OCI-LY7 (cell line): ENCODE data around the gene CIP2A. TPM values are rescaled to one million over a fixed set of nuclear protein-coding genes. Genes with fewer than 3 reads are reported as not detected.

Experiments used
- BruUV-seq: library from RNA; stranded (reverse); fragments of 400-500 nt; replicated peaks from 2 replicates; lab custom pipeline; 2021; lab: Mats Ljungman, UMichigan
- CTCF ChIA-PET: fragments of 300-600 bp; sonication (Branson Sonifier 250); formaldehyde crosslinking; loops from one replicate; lab custom pipeline; 2022; ENCODE audit warnings: antibody characterized with exemption; ENCODE audit not compliant: unreplicated experiment; lab: Charles Lee
- POLR2A ChIA-PET: fragments of 300-600 bp; sonication (Branson Sonifier 250); formaldehyde crosslinking; loops from one replicate; lab custom pipeline; 2022; ENCODE audit warnings: antibody characterized with exemption; lab: Charles Lee
- DNase-seq: peaks from one replicate; pipeline ENCODE4 v3.0.0-alpha.2; 2015; ENCODE audit warnings: low spot score
- H2AFZ ChIP-seq: fragments of 200-600 bp; sonication (generic), shearing (Covaris generic); 2 replicates; pipeline ENCODE4 v1.6.1; 2014; ENCODE audit warnings: mild to moderate bottlenecking, antibody characterized with exemption, low read length, moderate library complexity
- H3K27ac ChIP-seq: fragments of 200-600 bp; sonication (generic); 2 replicates; pipeline ENCODE4 v1.5.1; 2014; ENCODE audit warnings: mixed run types, low read depth, mild to moderate bottlenecking, moderate library complexity, low read length, inconsistent platforms; ENCODE audit not compliant: poor library complexity, severe bottlenecking
- H3K36me3 ChIP-seq: fragments of 200-600 bp; sonication (generic); 2 replicates; pipeline ENCODE4 v1.6.1; 2014; ENCODE audit warnings: mild to moderate bottlenecking, antibody characterized with exemption, low read length, moderate library complexity, mixed read lengths; ENCODE audit not compliant: insufficient read depth
- H3K4me1 ChIP-seq: fragments of 200-600 bp; sonication (generic); 2 replicates; pipeline ENCODE4 v1.5.1; 2014; ENCODE audit warnings: mild to moderate bottlenecking, low read length; ENCODE audit not compliant: insufficient read depth, poor library complexity, severe bottlenecking
- H3K4me2 ChIP-seq: fragments of 200-600 bp; sonication (generic); 2 replicates; pipeline ENCODE4 v1.6.1; 2014; ENCODE audit warnings: mild to moderate bottlenecking, low read length
- H3K4me3 ChIP-seq: fragments of 200-600 bp; sonication (generic); 2 replicates; pipeline ENCODE4 v1.5.1; 2014; ENCODE audit warnings: mild to moderate bottlenecking, low read depth, low read length; ENCODE audit not compliant: poor library complexity, severe bottlenecking
- H3K79me2 ChIP-seq: fragments of 200-600 bp; sonication (generic); 2 replicates; pipeline ENCODE4 v1.6.1; 2016; ENCODE audit warnings: low read depth, mild to moderate bottlenecking, low read length, moderate library complexity, mixed read lengths; ENCODE audit not compliant: insufficient read depth
- H3K9me2 ChIP-seq: fragments of 200-600 bp; sonication (generic); 2 replicates; pipeline ENCODE4 v1.6.1; 2016; ENCODE audit warnings: mild to moderate bottlenecking, low read length, mixed read lengths; ENCODE audit not compliant: insufficient read depth
- H3K9me3 ChIP-seq: fragments of 200-600 bp; sonication (generic); 2 replicates; pipeline ENCODE4 v1.6.1; 2014; ENCODE audit warnings: mild to moderate bottlenecking, mixed run types, low read length, mixed read lengths
- H4K20me1 ChIP-seq: fragments of 200-600 bp; sonication (generic); 2 replicates; pipeline ENCODE4 v1.6.1; 2014; ENCODE audit warnings: mild to moderate bottlenecking, antibody characterized with exemption, low read length, moderate library complexity, mixed read lengths; ENCODE audit not compliant: insufficient read depth
- EZH2phosphoT487 ChIP-seq: fragments of 200-600 bp; sonication (generic); IDR thresholded peaks from 2 replicates; pipeline ENCODE4 v1.6.1; 2018; ENCODE audit warnings: low read depth, borderline replicate concordance, mild to moderate bottlenecking, mixed run types, antibody characterized with exemption, low read length, moderate library complexity, mixed read lengths
- intact Hi-C: fragments of 100-400 bp; cut with micrococcal nuclease; formaldehyde crosslinking; loops from one replicate; pipeline ENCODE4 v1.10.0; 2022; ENCODE audit not compliant: unreplicated experiment
- total RNA-seq, 2 experiments: library from RNA; depleted of rRNA in 1 of 2; stranded (reverse); fragments of >200 nt in 1 of 2; shearing (Covaris generic) in 1 of 2; gene quantifications; 2 replicates each; pipeline ENCODE4 v1.2.3, GENCODE V29; 2014 to 2022
- TF ChIP-seq, protein P1 (sequence below): fragments of 200-600 bp; sonication (generic); conservative IDR thresholded peaks from 2 replicates; pipeline ENCODE4 v1.5.1; 2014; ENCODE audit warnings: mild to moderate bottlenecking, antibody characterized with exemption, low read length, moderate library complexity, mixed read lengths

Gene CIP2A
- total RNA-seq, 2 experiments from 2014 or later = 71.6 to 74.1 TPM

- POLR2A ChIA-PET = interaction anchor here (0.9 kb wide), 1 partner anchor 14 kb away, joined by 3 read pairs; no protein-coding TSS in a partner anchor
- H3K36me3 ChIP-seq = no peaks in the 10 kb centered on the region
- no TSS peak for BruUV-seq
Measured at GRCh38 chr3:108507902-108508301, 81.3 kb downstream of the CIP2A start.

GRCh38 chr3:108505811-108506210 lies 83.4 kb downstream of the CIP2A start:
- H3K79me2 ChIP-seq = no peaks in the 10 kb centered on the region
- ChIA-PET CTCF (no interaction called here), POLR2A (no interaction called here)
- H3K4me1 ChIP-seq = no peaks in the 10 kb centered on the region
- H3K27ac ChIP-seq = no peak overlapping the region
- no peak overlapping the region for H3K4me3 ChIP-seq
- TF ChIP-seq, protein P1, sequence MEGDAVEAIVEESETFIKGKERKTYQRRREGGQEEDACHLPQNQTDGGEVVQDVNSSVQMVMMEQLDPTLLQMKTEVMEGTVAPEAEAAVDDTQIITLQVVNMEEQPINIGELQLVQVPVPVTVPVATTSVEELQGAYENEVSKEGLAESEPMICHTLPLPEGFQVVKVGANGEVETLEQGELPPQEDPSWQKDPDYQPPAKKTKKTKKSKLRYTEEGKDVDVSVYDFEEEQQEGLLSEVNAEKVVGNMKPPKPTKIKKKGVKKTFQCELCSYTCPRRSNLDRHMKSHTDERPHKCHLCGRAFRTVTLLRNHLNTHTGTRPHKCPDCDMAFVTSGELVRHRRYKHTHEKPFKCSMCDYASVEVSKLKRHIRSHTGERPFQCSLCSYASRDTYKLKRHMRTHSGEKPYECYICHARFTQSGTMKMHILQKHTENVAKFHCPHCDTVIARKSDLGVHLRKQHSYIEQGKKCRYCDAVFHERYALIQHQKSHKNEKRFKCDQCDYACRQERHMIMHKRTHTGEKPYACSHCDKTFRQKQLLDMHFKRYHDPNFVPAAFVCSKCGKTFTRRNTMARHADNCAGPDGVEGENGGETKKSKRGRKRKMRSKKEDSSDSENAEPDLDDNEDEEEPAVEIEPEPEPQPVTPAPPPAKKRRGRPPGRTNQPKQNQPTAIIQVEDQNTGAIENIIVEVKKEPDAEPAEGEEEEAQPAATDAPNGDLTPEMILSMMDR = no peak
- no peak for TF ChIP-seq EZH2phosphoT487
- BruUV-seq = no TSS peak
- H3K36me3 ChIP-seq = no peaks in the 10 kb centered on the region
- H3K4me2 ChIP-seq = no peak overlapping the region
- intact Hi-C loops = no loop called here
- no peak for DNase-seq
- no peak overlapping the region for H2AFZ ChIP-seq
- H3K9me3 ChIP-seq = no peaks in the 10 kb centered on the region
- no peaks in the 10 kb centered on the region for H3K9me2 ChIP-seq
- no peaks in the 10 kb centered on the region for H4K20me1 ChIP-seq

More at GRCh38 chr3:108507902-108508301, 81.3 kb downstream of the CIP2A start:
- Histone ChIP-seq H3K9me2 (no peaks in the 10 kb centered on the region), H3K9me3 (no peaks in the 10 kb centered on the region), H3K4me2 (no peak overlapping the region), H3K79me2 (no peaks in the 10 kb centered on the region), H4K20me1 (no peaks in the 10 kb centered on the region), H2AFZ (no peak overlapping the region), H3K27ac (no peak overlapping the region), H3K4me3 (no peak overlapping the region), H3K4me1 (no peaks in the 10 kb centered on the region)
- CTCF ChIA-PET = no interaction called here
- DNase-seq = no peak
- intact Hi-C loops = no loop called here
- TF ChIP-seq EZH2phosphoT487 = no peak
- TF ChIP-seq, protein P1 = no peak

DNA sequence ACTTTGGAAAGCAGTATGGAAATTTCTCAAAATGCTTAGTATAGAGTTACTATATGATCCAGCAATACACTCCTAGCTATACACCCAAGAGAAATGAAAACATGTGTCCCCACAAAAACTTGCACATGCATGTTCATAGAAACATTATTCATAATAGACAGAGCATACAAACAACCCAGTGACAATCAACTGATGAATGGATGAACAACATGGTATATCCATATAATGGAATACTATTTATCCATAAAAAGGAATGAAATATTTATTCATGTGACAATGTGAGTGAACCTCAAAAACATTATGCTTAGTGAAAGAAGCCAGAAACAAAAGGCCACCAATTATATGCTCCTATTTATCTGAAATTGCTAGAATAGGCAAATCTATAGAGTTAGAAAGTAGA lies 85.5 kb downstream of the CIP2A start:
- Histone ChIP-seq H3K79me2 (no peaks in the 10 kb centered on the region), H3K9me2 (no peaks in the 10 kb centered on the region), H3K4me1 (no peaks in the 10 kb centered on the region), H3K36me3 (no peaks in the 10 kb centered on the region), H3K27ac (no peak overlapping the region), H4K20me1 (no peaks in the 10 kb centered on the region), H3K4me2 (no peak overlapping the region), H3K9me3 (no peaks in the 10 kb centered on the region), H3K4me3 (no peak overlapping the region), H2AFZ (no peak overlapping the region)
- intact Hi-C loops = no loop called here
- CTCF ChIA-PET = no interaction called here
- no peak for DNase-seq
- POLR2A ChIA-PET = no interaction called here
- TF ChIP-seq, protein P1 = no peak
- TF ChIP-seq EZH2phosphoT487 = no peak
- BruUV-seq = no TSS peak
